Ishikawa (cell line): ENCODE measurements around the gene IDH3A.

Experiments used
- CEBPB ChIP-seq: IDR thresholded peaks from 2 replicates; pipeline ENCODE4 v1.6.1; 2012
- CREB1 ChIP-seq: IDR thresholded peaks from 2 replicates; pipeline ENCODE4 v1.6.1; 2012; ENCODE audit warnings: low read depth
- EP300 ChIP-seq: IDR thresholded peaks from 2 replicates; pipeline ENCODE4 v1.6.1; 2012; ENCODE audit warnings: borderline replicate concordance
- FOXM1 ChIP-seq: IDR thresholded peaks from 2 replicates; pipeline ENCODE4 v1.6.1; 2012; ENCODE audit warnings: low read depth, borderline replicate concordance
- MAX ChIP-seq: IDR thresholded peaks from 2 replicates; pipeline ENCODE4 v1.6.1; 2012
- RAD21 ChIP-seq: IDR thresholded peaks from 2 replicates; pipeline ENCODE4 v1.6.1; 2012; ENCODE audit warnings: low read depth
- REST ChIP-seq: IDR thresholded peaks from 2 replicates; pipeline ENCODE4 v1.6.1; 2012; ENCODE audit warnings: low read depth, mild to moderate bottlenecking
- TAF1 ChIP-seq: IDR thresholded peaks from 2 replicates; pipeline ENCODE4 v1.6.1; 2012; ENCODE audit warnings: low read depth, mild to moderate bottlenecking
- TEAD4 ChIP-seq: IDR thresholded peaks from 2 replicates; pipeline ENCODE4 v1.6.1; 2012
- ZBTB7A ChIP-seq: IDR thresholded peaks from 2 replicates; pipeline ENCODE4 v1.6.1; 2012; ENCODE audit warnings: low read depth

GRCh38 chr15:78164010-78164409 is 14.8 kb downstream of the IDH3A start:
- TF ChIP-seq TEAD4 = no peak
- TF ChIP-seq EP300 = no peak
- no peak for TF ChIP-seq ZBTB7A
- TF ChIP-seq REST = no peak
- no peak for TF ChIP-seq MAX
- TF ChIP-seq TAF1 = no peak
- no peak for TF ChIP-seq FOXM1
- TF ChIP-seq RAD21 = no peak
- TF ChIP-seq CREB1 = no peak
- no peak for TF ChIP-seq CEBPB
